HG02642 (cell line): Measurements from ENCODE around the gene GIMD1.
A peak's percentile ranks its signal among the peaks of the same experiment; 100 is the strongest.
"Not testable (repeated sequence)": the region's sequence is repeated elsewhere in the genome, so short reads cannot be mapped to it uniquely, and the experiment has no call there.

Experiments
- ATAC-seq: cut with Tn5 transposase; IDR thresholded peaks from one replicate; pipeline ENCODE4 v1.9.1; 2021; ENCODE audit warnings: mild to moderate bottlenecking; ENCODE audit not compliant: unreplicated experiment, poor library complexity

GIMD1 gene

DNA sequence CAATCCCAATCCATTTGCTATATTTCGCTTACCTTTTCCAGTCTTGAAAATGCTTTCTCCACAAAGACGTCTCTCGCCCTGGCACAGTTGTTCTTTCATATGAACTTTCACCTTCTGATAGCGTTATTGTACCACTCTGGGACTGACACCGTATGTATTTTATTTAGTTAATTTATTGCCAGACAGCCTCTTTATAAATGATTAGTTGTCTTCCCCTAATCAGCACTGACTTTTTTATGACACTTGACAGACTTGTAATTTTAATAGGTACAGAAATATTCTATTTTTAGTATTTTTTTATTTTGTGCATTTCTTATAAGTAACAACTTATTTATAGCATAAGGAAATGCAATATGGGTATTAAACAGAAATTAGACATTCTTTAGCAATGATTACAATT, at the start of gene GIMD1:
GIMD1 (minus strand) TSS at position 101 of the 400 bp plus-strand sequence. CDS start 1,343 bp downstream, outside the sequence.
- no peak for ATAC-seq

DNA sequence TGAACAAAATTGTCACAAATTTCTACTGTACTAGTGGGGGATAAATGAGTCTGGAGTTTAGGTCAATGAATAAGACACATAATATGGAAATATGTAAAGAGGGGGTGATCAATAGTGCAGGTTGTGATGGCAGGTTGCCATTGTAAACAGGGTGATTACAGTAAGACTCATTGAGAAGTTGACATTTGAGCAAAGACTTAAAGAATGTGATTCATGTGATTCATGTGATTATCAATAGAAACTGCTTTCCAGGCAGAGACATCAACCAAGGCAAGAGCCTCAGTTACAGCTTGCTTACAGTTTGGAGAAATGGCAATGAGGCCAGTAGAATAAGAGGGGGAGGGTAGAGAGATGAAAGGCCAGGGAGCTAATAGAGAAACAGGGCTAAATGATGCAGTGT, 45.8 kb upstream of the GIMD1 start:
- ATAC-seq: no peak

DNA sequence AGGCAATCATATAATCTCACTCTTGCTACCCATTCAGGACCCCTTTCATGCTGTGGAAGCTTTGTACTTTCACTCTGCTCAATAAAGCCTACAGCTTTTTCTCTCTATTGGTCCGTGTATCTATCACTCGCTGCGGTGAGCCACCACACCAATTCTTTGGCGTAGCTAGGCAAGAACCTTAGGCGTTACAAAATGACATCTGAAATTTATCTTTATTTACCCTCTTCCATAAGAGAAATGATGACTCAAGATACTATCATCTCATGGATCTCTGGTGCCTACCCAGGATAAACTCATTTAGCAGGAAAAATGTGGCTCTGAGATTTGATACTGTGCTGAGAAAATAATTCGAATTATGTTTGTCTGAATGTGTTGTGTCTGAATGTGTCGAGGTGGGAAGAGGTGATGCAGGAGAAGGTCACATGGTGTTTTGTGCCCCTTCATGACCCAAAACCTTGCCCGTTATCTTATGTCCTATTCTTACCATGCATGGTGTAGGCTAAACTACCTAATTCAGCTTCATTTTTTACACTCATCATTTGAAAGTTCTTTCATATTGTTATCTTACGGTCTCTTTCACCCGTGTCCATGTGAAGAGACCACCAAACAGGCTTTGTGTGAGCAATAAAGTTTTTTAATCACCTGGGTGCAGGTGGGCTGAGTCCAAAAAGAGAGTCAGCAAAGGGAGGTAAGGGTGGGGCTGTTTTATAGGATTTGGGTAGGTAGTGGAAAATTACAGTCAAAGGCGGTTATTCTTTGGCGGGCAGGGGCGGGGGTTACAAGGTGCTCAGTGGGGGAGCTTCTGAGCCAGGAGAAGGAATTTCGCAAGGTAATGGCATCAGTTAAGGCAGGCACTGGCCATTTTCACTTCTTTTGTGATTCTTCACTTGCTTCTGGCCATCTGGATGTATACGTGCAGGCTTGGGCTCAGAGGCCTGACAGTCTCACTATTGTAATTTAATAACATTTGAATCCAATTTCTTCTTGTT, 41.6 kb upstream of the GIMD1 start:
- no peak for ATAC-seq

DNA sequence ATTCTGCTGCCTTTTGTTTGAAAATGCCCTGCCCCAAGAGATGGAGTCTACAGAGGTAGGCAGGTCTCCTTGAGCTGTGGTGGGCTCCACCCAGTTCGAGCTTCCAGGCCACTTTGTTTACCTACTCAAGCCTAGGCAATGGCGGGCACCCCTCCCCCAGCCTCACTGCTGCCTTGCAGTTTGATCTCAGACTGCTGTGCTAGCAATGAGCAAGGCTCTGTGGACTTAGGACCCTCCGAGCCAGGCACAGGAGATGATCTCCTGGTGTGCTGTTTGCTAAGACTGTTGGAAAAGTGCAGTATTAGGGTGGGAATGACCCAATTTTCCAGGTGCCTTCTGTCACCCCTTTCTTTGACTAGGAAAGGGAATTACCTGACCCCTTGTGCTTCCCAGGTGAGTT, 39.4 kb upstream of the GIMD1 start:
- not testable (repeated sequence) for ATAC-seq

DNA sequence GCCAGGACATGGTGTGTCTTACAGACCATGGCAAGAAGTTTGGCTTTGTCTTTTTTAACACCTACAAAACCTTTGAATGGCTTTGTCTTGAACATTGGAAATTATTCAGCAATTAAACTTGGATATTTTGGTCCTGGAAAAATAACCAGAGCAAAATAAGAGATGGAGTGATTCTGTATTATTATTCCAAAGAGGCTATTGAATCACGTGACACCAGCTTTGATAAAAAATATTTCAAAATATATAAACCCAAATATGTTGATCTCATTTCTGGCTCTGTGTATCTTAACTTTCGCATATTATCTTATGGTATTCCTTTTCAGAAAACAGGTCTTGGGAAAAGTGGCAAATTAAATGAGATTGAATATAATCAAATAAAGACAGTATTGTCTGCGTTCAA, 32.6 kb upstream of the GIMD1 start:
- no peak for ATAC-seq

DNA sequence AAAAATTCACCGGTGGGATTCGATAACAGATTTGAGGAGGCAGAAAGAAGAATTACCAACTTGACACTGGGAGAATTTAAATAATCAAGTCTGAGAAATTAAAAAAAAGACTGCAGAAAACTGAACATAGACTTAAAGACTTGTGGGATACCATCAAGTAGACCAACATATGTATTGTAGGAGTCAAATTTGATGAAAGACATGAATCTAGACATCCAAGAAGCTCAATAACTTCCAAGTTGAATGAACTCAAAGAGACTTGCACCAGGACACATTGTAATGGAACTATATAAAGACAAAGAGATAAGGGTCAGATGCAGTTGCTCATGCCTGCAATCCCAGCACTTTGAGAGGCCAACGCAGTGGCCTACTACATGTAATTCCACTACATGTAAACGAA, 30.3 kb upstream of the GIMD1 start:
- ATAC-seq: not testable (repeated sequence)

DNA sequence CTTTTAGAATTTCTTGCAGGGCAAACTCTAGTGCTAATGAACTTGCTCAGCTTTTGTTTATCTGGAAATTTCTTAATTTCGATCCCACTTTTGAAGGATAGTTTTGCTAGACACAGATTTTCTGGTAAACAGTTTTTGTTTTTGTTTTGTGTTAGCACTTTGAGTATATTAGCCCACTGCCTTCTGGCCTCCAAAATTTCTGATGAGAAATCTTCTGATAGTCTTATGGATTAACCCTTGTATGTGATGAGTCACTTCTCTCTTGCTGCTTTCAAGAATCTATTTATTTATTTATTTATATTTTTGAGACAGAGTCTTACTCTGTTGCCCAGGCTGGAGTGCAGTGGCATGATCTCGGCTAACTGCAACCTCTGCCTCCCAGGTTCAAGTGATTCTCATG, 27.0 kb upstream of the GIMD1 start:
- no peak for ATAC-seq

DNA sequence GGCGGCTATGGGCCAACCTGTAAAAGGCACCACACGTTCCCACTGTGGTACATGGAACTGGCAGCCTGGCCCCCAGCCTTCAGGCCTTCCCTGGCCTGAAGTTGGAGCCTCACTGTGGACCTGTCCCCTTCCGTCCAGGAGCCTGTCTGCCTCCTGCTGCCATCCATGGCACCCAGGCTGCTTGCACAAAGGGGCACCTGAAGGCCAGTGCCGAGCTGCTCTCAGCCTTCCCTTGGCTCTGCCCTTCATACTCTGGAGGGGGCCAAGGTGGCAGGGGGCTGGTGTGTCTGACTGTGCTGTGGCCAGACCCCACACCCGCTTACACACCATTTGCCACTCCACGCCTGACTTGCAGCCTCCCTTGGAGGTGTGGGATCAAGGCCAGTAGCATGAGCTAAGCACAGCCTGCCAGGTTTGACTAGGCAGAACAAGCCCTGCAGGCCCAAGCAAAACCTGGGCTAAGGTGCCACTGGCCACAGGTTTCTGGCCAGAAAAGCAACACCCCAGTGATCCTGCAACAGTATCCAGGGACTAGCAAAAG, 17.3 kb upstream of the GIMD1 start:
- no peak for ATAC-seq

DNA sequence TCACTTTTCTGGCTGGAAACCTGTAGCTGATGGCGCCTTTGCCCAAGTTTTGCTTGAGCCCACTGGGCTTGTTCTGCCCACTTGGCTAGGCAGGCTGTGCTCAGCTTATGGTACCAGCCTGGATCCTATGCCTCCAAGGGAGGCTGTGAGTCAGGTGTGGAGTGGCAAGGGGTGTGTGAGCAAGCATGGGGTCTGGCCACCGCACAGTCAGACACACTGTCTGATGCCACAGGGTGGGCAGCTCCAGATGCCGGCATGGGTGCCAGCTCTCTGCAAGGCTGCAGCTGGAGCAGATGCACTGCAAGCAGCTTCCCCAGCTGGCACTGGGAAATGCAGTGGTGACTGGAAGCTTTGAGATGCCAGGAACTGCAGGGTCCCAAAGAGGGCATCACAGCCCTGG, 16.3 kb upstream of the GIMD1 start:
- no peak for ATAC-seq

DNA sequence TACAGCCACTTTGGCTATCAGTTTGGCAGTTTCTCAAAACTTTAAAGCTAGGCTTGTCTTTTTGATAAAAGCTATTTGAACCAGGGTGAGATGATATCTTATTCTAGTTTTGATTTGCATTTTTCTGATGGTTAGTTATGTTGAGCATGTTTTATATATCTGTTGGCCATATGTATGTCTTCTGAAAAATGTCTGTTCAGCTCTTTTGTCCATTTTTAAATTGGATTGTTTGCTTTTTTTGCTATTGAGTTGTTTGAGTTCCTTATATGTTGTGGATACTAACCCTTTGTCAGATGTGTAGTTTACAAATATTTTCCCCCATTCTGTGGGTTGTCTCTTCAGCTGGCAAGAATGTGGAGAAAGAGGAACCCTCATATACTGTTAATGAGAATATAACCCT, 11.6 kb upstream of the GIMD1 start:
- no peak for ATAC-seq

DNA sequence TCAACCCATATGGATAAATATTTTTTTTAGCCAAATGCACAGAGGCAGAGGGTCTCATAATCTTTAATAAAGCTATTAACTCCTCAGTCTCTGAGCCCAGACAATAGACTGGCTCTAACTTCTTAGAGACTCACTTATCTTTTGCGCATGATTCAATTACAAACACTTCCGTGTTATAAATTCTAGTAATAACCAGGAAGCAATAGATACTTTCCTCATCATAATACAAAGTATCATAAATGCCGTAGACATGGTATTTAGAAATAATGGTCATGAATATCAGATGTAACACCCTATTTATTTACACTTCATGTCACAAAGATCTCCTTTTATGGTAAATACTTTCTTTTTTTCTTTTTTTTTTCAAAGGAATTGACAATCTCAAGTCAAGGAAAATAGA, 4.4 kb upstream of the GIMD1 start:
- ATAC-seq: no peak

DNA sequence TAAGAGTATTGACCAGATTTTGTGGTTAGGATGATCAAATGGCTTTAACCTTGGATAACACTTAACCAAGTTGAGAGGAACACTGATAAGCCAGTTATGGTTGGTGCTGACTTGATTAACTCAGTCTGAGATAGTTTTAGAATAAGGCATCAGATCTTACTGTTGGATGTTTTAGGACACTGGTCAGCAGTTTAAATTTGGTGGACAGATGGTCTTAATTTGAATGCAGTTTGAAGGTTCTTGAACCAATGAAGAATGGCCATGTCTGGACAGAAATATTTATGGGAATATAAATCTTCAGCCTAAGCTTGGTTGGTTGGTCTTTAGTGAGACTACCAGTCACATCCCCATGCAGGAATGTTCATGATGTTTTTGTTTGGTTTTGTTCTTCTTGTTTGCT, 2.6 kb upstream of the GIMD1 start:
- no peak for ATAC-seq

DNA sequence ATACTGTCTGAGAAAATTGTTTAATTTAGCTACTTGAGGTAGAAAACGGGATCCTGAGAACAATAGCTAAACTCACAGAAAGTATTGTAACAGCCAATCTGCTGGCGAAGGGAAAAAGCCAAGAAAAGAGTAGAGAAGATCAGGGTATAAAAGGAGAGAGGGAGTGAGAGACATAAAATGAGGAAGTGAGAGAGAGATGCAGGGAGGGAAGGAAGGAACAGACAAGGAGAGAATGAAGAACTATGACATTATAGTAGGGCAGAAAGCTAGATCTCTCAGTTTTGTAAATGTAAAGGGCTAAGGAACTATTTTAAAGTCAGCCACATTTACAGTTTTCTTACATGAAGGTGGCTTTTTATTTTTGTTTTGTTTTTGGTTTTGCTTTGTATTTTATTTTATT, 1.6 kb upstream of the GIMD1 start:
- ATAC-seq: no peak

DNA sequence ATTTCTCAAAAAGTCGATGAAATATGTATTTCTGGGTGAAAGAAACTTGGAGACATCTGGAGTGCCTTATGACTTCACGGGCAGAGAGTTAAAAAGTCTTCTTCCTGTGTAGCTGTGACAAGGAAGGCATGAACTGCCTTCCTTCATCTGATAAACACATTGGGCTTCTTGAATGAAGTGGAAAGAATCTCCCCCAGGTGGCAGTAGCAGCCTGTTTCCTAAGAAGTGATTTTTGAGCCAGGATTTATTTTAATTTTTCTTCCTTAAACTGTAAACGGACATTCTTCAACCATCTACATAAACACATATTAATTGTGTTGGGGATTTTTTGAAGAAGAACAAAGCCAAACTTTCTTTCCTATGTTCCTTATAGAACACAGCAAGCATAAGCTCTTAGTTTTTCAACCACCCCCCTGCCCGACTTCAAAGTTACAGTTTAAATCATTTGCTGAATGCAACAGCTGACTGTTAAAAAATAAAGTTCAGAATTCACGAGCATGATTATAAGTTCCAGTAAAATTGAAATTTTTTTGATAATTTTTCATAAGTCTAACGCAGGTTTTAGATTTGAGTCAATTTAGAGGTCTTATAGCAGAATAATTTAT, 980 bp upstream of the GIMD1 start:
- ATAC-seq: peak; percentile 71

DNA sequence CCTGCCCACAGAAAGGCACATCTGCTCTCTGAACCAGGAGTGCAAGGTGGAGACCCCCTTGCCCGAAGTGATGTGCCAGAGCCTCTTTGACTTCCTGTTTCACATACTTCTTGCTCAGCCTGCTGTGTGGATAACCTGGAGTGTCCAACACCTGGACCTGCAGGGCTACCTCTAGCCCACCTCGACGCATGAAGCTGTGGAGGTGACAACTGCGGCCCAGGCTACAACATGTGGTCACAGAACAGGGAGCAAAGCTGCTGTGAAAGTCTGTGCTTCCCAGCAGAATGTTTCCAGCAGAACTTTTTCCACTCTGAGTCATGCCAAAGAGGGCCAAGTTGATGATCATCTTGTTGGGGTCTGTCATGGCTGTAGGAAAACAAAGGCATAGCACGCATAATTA, 1.5 kb downstream of the GIMD1 start:
- ATAC-seq: no peak

DNA sequence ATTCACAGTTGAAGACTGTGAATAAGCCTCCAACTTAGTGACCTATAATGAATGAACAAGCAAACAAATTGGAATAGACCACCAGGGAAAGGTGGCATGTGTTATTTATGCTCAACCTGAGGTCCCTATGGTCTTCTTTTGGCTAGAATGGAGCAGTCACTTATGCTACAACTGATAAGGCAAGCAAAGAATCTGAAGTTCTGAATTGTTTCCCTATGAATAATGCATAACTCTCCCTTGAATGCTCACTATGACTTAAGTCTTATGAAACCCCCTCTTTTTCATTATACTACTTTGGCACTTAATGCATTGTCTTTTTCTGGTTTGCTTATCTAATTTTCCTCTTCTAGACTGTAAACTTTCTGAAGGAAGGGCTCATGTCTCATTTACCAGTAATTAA, 2.6 kb downstream of the GIMD1 start:
- ATAC-seq: no peak

DNA sequence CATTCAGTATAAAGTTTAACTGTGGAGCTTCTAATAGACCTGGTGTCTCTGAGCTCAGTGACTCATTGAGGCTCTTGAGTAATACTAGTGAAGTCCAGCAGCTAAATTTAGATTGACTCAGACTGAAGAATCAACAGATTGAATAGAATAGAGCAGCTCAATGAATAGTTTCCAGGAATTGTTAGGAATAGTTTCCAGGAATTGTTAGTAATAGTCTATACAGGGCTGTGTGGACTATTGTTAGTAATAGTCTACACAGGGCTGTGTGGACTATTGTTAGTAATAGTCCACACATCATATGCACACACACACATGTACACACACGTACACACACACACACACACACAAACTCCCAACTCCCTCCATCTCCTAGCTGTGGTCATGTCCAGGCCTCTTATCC, 3.0 kb downstream of the GIMD1 start:
- no peak for ATAC-seq

DNA sequence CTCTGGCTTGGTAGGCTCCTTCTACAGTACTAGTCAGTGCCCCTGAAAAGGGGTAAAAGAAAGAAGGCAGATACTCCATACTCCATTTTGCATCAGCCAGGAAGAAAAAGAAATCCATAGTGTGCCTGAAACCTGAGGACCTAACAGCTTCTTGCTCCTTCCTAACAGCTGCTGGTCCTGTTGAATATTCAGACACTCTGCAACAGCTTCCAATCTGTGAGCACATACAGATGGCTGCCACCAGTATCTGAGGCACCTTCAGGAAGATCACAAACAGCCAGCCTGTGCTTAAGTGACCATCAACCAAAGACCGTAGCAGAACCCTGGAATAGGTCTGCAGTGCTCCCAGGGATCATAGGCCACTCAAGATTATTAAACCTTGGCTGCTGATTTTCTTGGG, 4.3 kb downstream of the GIMD1 start:
- no peak for ATAC-seq

DNA sequence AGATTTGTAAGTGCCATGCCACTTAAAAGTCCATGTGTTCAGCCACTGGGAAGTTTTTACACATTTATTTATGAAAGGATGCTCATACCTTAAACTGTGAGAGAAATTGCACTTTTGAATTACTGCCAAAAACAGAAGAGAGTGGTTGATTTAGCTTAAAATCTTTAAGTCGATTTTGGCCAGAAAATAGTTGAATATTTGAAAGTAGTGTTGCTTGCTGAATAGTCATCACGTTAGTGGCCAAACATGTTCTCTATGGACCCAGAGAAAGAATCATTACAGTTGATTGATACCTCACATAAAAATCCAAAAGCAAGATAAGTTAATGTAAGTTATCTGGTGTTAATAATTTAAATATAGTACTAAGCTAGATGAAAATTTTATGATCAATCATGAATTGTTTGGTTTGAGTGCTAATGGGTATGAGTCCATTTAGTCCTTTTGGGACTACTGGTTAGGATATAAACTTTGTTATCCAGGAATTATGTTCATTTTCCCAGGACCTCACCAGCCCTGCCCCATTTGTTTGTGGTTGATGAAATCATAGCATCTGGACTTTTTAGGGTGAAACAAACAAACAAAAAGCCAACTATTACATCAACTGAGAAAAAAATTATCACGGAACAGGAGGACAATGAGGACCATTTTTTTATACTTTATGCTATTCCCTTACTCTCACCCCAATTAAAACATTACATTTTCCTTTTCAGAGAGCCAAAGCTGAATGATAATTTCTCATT, 6.3 kb downstream of the GIMD1 start:
- ATAC-seq: no peak

DNA sequence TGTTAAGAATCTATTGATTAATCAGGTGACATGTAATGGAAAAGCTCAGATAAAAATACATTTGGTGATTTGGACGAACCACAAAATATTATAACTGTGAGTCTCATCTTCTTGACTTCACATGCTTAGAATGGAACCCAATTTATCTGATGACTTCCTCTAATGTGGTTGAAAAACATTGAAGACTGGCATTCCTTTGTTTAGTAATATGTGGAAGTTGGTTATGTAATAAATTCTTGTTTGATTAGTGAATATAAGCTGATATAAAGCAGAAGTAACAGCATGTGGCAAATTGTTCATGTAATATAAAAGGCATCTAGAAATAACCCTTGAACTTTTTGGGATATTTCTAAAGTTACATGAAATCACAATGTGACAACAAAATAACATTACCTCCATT, 9.7 kb downstream of the GIMD1 start:
- ATAC-seq: no peak

DNA sequence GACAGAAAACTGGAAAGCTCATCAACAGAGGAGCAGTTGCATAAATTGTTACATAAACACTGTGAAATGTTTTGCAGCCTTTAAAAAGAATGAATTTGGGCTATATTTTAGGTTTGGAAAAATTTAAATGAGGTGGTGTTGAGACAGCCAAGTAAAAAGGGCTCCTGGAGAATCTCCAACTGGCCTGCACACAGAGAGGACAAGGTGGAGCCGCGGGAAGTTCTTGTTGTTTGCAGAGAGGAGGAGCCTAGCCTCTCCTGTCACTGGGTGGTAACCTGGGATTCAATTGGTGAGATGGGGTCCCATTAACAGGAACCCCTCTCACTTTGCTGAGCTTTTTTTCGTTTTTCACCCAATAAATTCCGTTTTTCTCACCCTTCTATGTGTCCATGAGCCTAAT, 13.4 kb downstream of the GIMD1 start:
- no peak for ATAC-seq
